A673 (cell line): ENCODE data around the gene VTA1. TPM values are rescaled to one million over a fixed set of nuclear protein-coding genes. Genes with fewer than 3 reads are reported as not detected.

ENCODE experiments used
- BruUV-seq: library from RNA; stranded (reverse); fragments of 400-500 nt; replicated peaks from 2 replicates; lab custom pipeline; 2021; lab: Mats Ljungman, UMichigan
- CTCF ChIA-PET: fragments of 300-600 bp; sonication (Branson Sonifier 250); formaldehyde crosslinking; loops from one replicate; lab custom pipeline; 2022; ENCODE audit warnings: antibody characterized with exemption; lab: Charles Lee
- POLR2A ChIA-PET: fragments of 300-600 bp; sonication (Branson Sonifier 250); formaldehyde crosslinking; loops from one replicate; lab custom pipeline; 2022; ENCODE audit warnings: antibody characterized with exemption; ENCODE audit not compliant: low non-redundant PET; lab: Charles Lee
- DNase-seq: peaks from one replicate; pipeline ENCODE4 v3.0.0-alpha.2; 2015; ENCODE audit warnings: low spot score
- H3K27ac ChIP-seq: fragments of 200-600 bp; sonication (generic); 2 replicates; pipeline ENCODE4 v1.5.1; 2016; ENCODE audit warnings: mixed run types, low read depth, mild to moderate bottlenecking, mixed read lengths, antibody characterized with exemption, low read length; ENCODE audit not compliant: poor library complexity, severe bottlenecking
- H3K27me3 ChIP-seq: fragments of 200-600 bp; sonication (generic); replicated peaks from 2 replicates; pipeline ENCODE4 v1.6.1; 2017; ENCODE audit warnings: mixed run types, low read depth, mild to moderate bottlenecking, mixed read lengths, antibody characterized with exemption, low read length; ENCODE audit not compliant: insufficient read depth, poor library complexity
- H3K36me3 ChIP-seq: fragments of 200-600 bp; sonication (generic); 2 replicates; pipeline ENCODE4 v1.6.1; 2016; ENCODE audit warnings: mixed run types, mild to moderate bottlenecking, mixed read lengths, antibody characterized with exemption, low read length; ENCODE audit not compliant: insufficient read depth, poor library complexity, severe bottlenecking
- H3K4me1 ChIP-seq: fragments of 200-600 bp; sonication (generic); 2 replicates; pipeline ENCODE4 v1.6.1; 2017; ENCODE audit warnings: mixed run types, mild to moderate bottlenecking, mixed read lengths, antibody characterized with exemption, low read length; ENCODE audit not compliant: insufficient read depth, poor library complexity, severe bottlenecking
- H3K4me3 ChIP-seq: fragments of 200-600 bp; sonication (generic); 2 replicates; pipeline ENCODE4 v1.5.1; 2016; ENCODE audit warnings: low read depth, mixed run types, mild to moderate bottlenecking, mixed read lengths, low read length; ENCODE audit not compliant: poor library complexity, severe bottlenecking
- H3K9me3 ChIP-seq: fragments of 200-600 bp; sonication (generic); 2 replicates; pipeline ENCODE4 v1.6.1; 2016; ENCODE audit warnings: mixed run types, low read depth, mild to moderate bottlenecking, mixed read lengths, antibody characterized with exemption, low read length; ENCODE audit not compliant: poor library complexity, severe bottlenecking
- EZH2 ChIP-seq: fragments of 200-600 bp; sonication (generic); IDR thresholded peaks from 2 replicates; pipeline ENCODE4 v1.6.1; 2017; ENCODE audit warnings: borderline replicate concordance, low read depth, mild to moderate bottlenecking, mixed read lengths, antibody characterized with exemption, low read length; ENCODE audit not compliant: poor library complexity, severe bottlenecking
- intact Hi-C: fragments of 100-400 bp; cut with micrococcal nuclease; formaldehyde crosslinking; loops from one replicate; pipeline ENCODE4 v1.10.0; 2022; ENCODE audit not compliant: unreplicated experiment
- total RNA-seq: library from RNA; stranded (reverse); gene quantifications from 2 replicates; pipeline ENCODE4 v1.2.3, GENCODE V29; 2021
- TF ChIP-seq, protein P1 (sequence below): fragments of 300-800, 200-600 bp; sonication (generic); conservative IDR thresholded peaks from 2 replicates; pipeline ENCODE4 v1.5.1; 2017; ENCODE audit warnings: low read depth, mild to moderate bottlenecking, antibody characterized with exemption, low read length, moderate library complexity, mixed read lengths

Gene VTA1
- total RNA-seq, 1 experiment from 2014 or later = 75.4 TPM

DNA sequence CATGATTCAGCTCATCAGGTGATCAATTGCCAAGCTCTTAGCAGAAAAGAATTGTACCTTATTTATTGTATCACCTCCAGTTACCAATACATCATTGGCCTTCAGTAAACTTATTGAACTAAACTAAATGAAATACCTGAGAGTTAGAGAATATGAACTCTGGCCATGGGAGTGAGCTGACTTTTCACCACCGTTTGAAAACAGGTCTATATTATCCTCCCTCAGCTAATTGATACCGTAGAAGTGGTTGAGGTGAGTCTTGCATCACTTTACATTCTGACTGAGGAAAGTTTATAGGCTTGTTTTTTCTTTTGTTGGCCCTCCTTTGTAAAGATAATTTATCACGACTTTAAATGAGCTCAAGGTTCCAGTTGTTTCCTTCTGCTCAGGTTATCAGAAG lies 102.2 kb downstream of the VTA1 start:
- no peak for DNase-seq
- intact Hi-C loops = no loop called here
- Histone ChIP-seq H3K4me1 (no peaks in the 10 kb centered on the region), H3K9me3 (no peaks in the 10 kb centered on the region), H3K27ac (no peak overlapping the region), H3K4me3 (no peak overlapping the region), H3K36me3 (no peaks in the 10 kb centered on the region), H3K27me3 (no peaks in the 10 kb centered on the region)
- TF ChIP-seq, protein P1, sequence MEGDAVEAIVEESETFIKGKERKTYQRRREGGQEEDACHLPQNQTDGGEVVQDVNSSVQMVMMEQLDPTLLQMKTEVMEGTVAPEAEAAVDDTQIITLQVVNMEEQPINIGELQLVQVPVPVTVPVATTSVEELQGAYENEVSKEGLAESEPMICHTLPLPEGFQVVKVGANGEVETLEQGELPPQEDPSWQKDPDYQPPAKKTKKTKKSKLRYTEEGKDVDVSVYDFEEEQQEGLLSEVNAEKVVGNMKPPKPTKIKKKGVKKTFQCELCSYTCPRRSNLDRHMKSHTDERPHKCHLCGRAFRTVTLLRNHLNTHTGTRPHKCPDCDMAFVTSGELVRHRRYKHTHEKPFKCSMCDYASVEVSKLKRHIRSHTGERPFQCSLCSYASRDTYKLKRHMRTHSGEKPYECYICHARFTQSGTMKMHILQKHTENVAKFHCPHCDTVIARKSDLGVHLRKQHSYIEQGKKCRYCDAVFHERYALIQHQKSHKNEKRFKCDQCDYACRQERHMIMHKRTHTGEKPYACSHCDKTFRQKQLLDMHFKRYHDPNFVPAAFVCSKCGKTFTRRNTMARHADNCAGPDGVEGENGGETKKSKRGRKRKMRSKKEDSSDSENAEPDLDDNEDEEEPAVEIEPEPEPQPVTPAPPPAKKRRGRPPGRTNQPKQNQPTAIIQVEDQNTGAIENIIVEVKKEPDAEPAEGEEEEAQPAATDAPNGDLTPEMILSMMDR = no peak
- no peak for TF ChIP-seq EZH2
- POLR2A ChIA-PET = interaction anchor here (0.6 kb wide), 1 partner anchor 1707 kb away, joined by 5 read pairs; no protein-coding TSS in a partner anchor
- CTCF ChIA-PET = no interaction called here
- BruUV-seq = no TSS peak

DNA sequence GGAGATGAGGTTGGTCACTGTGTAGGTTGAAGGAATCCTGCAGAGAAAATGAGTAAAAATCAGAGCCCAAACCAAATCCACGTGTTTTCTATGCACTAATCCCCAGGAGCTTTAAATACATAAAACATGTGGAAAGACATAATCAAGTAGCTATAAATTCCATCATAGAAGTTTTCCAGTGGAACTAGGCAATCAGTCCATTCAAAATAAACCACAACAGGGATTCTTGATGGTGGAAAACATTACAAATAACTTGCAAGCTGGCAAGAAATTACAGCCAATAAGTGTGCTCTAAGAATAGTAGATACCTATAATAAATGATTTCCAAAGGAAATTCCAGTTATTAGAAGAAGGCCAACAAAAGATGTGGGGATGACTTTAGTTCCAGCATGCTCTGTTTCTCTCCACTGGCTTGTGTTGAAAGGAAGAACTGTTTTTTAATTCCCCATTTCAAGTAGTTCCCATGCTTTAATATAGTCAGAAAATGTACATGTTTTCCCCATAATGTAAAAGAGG lies 104.9 kb downstream of the VTA1 start:
- DNase-seq = no peak
- Histone ChIP-seq H3K36me3 (no peaks in the 10 kb centered on the region), H3K4me1 (no peaks in the 10 kb centered on the region), H3K4me3 (no peak overlapping the region), H3K27ac (no peak overlapping the region), H3K9me3 (no peaks in the 10 kb centered on the region), H3K27me3 (no peaks in the 10 kb centered on the region)
- ChIA-PET CTCF (no interaction called here), POLR2A (no interaction called here)
- no TSS peak for BruUV-seq
- TF ChIP-seq EZH2 = no peak
- TF ChIP-seq, protein P1 = no peak
- intact Hi-C loops = no loop called here

DNA sequence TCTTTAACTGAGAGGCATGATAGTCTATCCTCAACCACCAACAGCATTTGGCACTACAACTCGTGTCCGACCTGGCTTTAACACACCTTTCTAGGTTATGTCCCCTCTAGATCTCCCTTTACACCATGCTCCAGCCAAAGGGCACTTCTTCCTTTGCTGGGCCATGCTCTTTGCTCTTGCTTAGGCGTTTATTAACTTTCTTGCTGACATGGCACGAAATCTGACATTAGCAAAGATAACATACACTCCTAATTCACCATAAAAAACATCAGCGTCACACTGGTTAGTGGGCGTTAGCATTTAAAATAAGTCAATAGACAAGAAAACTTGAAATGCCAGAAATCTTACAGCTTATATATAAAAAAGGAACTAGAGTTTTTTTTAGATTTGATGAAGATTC lies 107.5 kb downstream of the VTA1 start:
- ChIA-PET CTCF (no interaction called here), POLR2A (no interaction called here)
- Histone ChIP-seq H3K27ac (no peak overlapping the region), H3K4me3 (no peak overlapping the region), H3K9me3 (no peaks in the 10 kb centered on the region), H3K27me3 (no peaks in the 10 kb centered on the region), H3K4me1 (no peaks in the 10 kb centered on the region), H3K36me3 (no peaks in the 10 kb centered on the region)
- intact Hi-C loops = no loop called here
- BruUV-seq = no TSS peak
- TF ChIP-seq, protein P1 = no peak
- no peak for TF ChIP-seq EZH2
- no peak for DNase-seq
